ENCODE results near the gene FGF1.

Gene FGF1

GRCh38 chr5:142600611-142601358, 85.1 kb downstream of the FGF1 start:
- Histone ChIP-seq H3K9me3 (no peaks in the 10 kb centered on the region), H3K4me1 (no peaks in the 10 kb centered on the region), H3K4me3 (no peak overlapping the region), H3K36me3 (replicated peaks) (no peaks in the 10 kb centered on the region), H3K27me3 (ENCODE audit: low read depth) (no peaks in the 10 kb centered on the region)
- DNase-seq (ENCODE audit: low spot score in 2 of 2), result no peak
- in situ Hi-C loops (cut with MboI; ENCODE audit: low sequenced_read_pairs), result loop anchor here (25.0 kb wide), 1 partner anchor 287 kb away; no protein-coding TSS in a partner anchor

- Histone ChIP-seq H3K27me3 (ENCODE audit: low read depth) (no peaks in the 10 kb centered on the region), H3K4me1 (no peaks in the 10 kb centered on the region), H3K36me3 (replicated peaks) (no peaks in the 10 kb centered on the region), H3K4me3 (no peak overlapping the region), H3K9me3 (no peaks in the 10 kb centered on the region)
- in situ Hi-C loops (cut with MboI; ENCODE audit: low sequenced_read_pairs), result loop anchor here (25.0 kb wide), 1 partner anchor 287 kb away; no protein-coding TSS in a partner anchor
- DNase-seq (ENCODE audit: low spot score in 2 of 2), result no peak
Measured at GRCh38 chr5:142600092-142600491, 85.8 kb downstream of the FGF1 start.

GRCh38 chr5:142598338-142598700, 87.6 kb downstream of the FGF1 start:
- H3K36me3 ChIP-seq (replicated peaks), result no peaks in the 10 kb centered on the region
- no peak overlapping the region for H3K4me3 ChIP-seq
- in situ Hi-C loops (cut with MboI; ENCODE audit: low sequenced_read_pairs), result no loop called here
- H3K4me1 ChIP-seq, result no peaks in the 10 kb centered on the region
- no peaks in the 10 kb centered on the region for H3K27me3 ChIP-seq (ENCODE audit: low read depth)
- DNase-seq (ENCODE audit: low spot score in 2 of 2), result no peak
- H3K9me3 ChIP-seq, result no peaks in the 10 kb centered on the region

- Histone ChIP-seq H3K27me3 (ENCODE audit: low read depth) (no peaks in the 10 kb centered on the region), H3K4me3 (no peak overlapping the region), H3K9me3 (no peaks in the 10 kb centered on the region), H3K36me3 (replicated peaks) (no peaks in the 10 kb centered on the region), H3K4me1 (no peaks in the 10 kb centered on the region)
- no peak for DNase-seq (ENCODE audit: low spot score in 2 of 2)
- in situ Hi-C loops (cut with MboI; ENCODE audit: low sequenced_read_pairs), result no loop called here
Measured at GRCh38 chr5:142597546-142598337, 88.1 kb downstream of the FGF1 start.

GRCh38 chr5:142597025-142597424, 88.9 kb downstream of the FGF1 start:
- no peak for DNase-seq (ENCODE audit: low spot score in 2 of 2)
- Histone ChIP-seq H3K4me1 (no peaks in the 10 kb centered on the region), H3K27me3 (ENCODE audit: low read depth) (no peaks in the 10 kb centered on the region), H3K36me3 (replicated peaks) (no peaks in the 10 kb centered on the region), H3K4me3 (no peak overlapping the region), H3K9me3 (no peaks in the 10 kb centered on the region)
- in situ Hi-C loops (cut with MboI; ENCODE audit: low sequenced_read_pairs), result no loop called here

GRCh38 chr5:142592365-142592764, 93.5 kb downstream of the FGF1 start:
- H3K4me3 ChIP-seq, result no peak overlapping the region
- in situ Hi-C loops (cut with MboI; ENCODE audit: low sequenced_read_pairs), result no loop called here
- H3K27me3 ChIP-seq (ENCODE audit: low read depth), result no peaks in the 10 kb centered on the region; the same call in none of the 2 replicates
- no peak for DNase-seq (ENCODE audit: low spot score in 2 of 2)
- no peaks in the 10 kb centered on the region for H3K9me3 ChIP-seq
- H3K36me3 ChIP-seq (replicated peaks), result no peaks in the 10 kb centered on the region
- no peaks in the 10 kb centered on the region for H3K4me1 ChIP-seq

- no peaks in the 10 kb centered on the region for H3K36me3 ChIP-seq (replicated peaks)
- no peak for DNase-seq (ENCODE audit: low spot score in 2 of 2)
Measured at GRCh38 chr5:142590451-142591231, 95.2 kb downstream of the FGF1 start.

GRCh38 chr5:142589720-142590119, 96.2 kb downstream of the FGF1 start:
- no peak for DNase-seq (ENCODE audit: low spot score in 2 of 2)
- H3K9me3 ChIP-seq, result no peaks in the 10 kb centered on the region
- no peaks in the 10 kb centered on the region for H3K4me1 ChIP-seq
- H3K36me3 ChIP-seq (replicated peaks), result no peaks in the 10 kb centered on the region
- in situ Hi-C loops (cut with MboI; ENCODE audit: low sequenced_read_pairs), result no loop called here
- H3K4me3 ChIP-seq, result no peak overlapping the region
- H3K27me3 ChIP-seq (ENCODE audit: low read depth), result peaks cover 5% of the 10 kb centered on the region

More at GRCh38 chr5:142590451-142591231, 95.2 kb downstream of the FGF1 start:
- H3K27me3 ChIP-seq (ENCODE audit: low read depth), result peaks cover under 1% of the 10 kb centered on the region
- in situ Hi-C loops (cut with MboI; ENCODE audit: low sequenced_read_pairs), result no loop called here
- no peak overlapping the region for H3K4me3 ChIP-seq
- H3K4me1 ChIP-seq, result no peaks in the 10 kb centered on the region
- H3K9me3 ChIP-seq, result no peaks in the 10 kb centered on the region

GRCh38 chr5:142587354-142587965, 98.4 kb downstream of the FGF1 start:
- H3K36me3 ChIP-seq (replicated peaks), result no peaks in the 10 kb centered on the region
- peak; percentile 10 to 48 for DNase-seq (ENCODE audit: low spot score in 2 of 2)
- H3K4me3 ChIP-seq, result no peak overlapping the region
- in situ Hi-C loops (cut with MboI; ENCODE audit: low sequenced_read_pairs), result no loop called here
- H3K4me1 ChIP-seq, result no peaks in the 10 kb centered on the region
- H3K27me3 ChIP-seq (ENCODE audit: low read depth), result peaks cover 5% of the 10 kb centered on the region
- no peaks in the 10 kb centered on the region for H3K9me3 ChIP-seq

GRCh38 chr5:142586552-142586951, 99.3 kb downstream of the FGF1 start:
- Histone ChIP-seq H3K4me1 (no peaks in the 10 kb centered on the region), H3K36me3 (replicated peaks) (no peaks in the 10 kb centered on the region), H3K9me3 (no peaks in the 10 kb centered on the region), H3K4me3 (no peak overlapping the region), H3K27me3 (ENCODE audit: low read depth) (peaks cover 5% of the 10 kb centered on the region)
- in situ Hi-C loops (cut with MboI; ENCODE audit: low sequenced_read_pairs), result no loop called here
- DNase-seq (ENCODE audit: low spot score in 2 of 2), result no peak

GRCh38 chr5:142585451-142585850, 100.4 kb downstream of the FGF1 start:
- H3K36me3 ChIP-seq (replicated peaks), result no peaks in the 10 kb centered on the region
- in situ Hi-C loops (cut with MboI; ENCODE audit: low sequenced_read_pairs), result no loop called here
- DNase-seq (ENCODE audit: low spot score in 2 of 2), result no peak
- no peaks in the 10 kb centered on the region for H3K9me3 ChIP-seq
- no peak overlapping the region for H3K4me3 ChIP-seq
- H3K27me3 ChIP-seq (ENCODE audit: low read depth), result peaks cover 5% of the 10 kb centered on the region
- H3K4me1 ChIP-seq, result no peaks in the 10 kb centered on the region

- DNase-seq (ENCODE audit: low spot score in 2 of 2), result no peak
- no peaks in the 10 kb centered on the region for H3K9me3 ChIP-seq
- in situ Hi-C loops (cut with MboI; ENCODE audit: low sequenced_read_pairs), result no loop called here
- peaks cover 5% of the 10 kb centered on the region for H3K27me3 ChIP-seq (ENCODE audit: low read depth)
- no peak overlapping the region for H3K4me3 ChIP-seq
- no peaks in the 10 kb centered on the region for H3K4me1 ChIP-seq
- no peaks in the 10 kb centered on the region for H3K36me3 ChIP-seq (replicated peaks)
Measured at GRCh38 chr5:142584891-142585290, 101.0 kb downstream of the FGF1 start.

GRCh38 chr5:142578161-142578830, 107.6 kb downstream of the FGF1 start:
- H3K36me3 ChIP-seq (replicated peaks), result no peaks in the 10 kb centered on the region
- no peaks in the 10 kb centered on the region for H3K4me1 ChIP-seq
- DNase-seq (ENCODE audit: low spot score in 2 of 2), result no peak
- no peak overlapping the region for H3K4me3 ChIP-seq
- no peaks in the 10 kb centered on the region for H3K27me3 ChIP-seq (ENCODE audit: low read depth)
- in situ Hi-C loops (cut with MboI; ENCODE audit: low sequenced_read_pairs), result no loop called here
- no peaks in the 10 kb centered on the region for H3K9me3 ChIP-seq

All from HAP-1 (cell line).